ENCODE data around the gene GNG12.

GNG12 gene

GRCh38 chr1:67785847-67786753, 47.2 kb downstream of the GNG12 start:
- no peak for DNase-seq (ENCODE audit: low read depth)

- no peak for DNase-seq (ENCODE audit: low read depth)
Observed at GRCh38 chr1:67784545-67785186, 48.6 kb downstream of the GNG12 start.

- DNase-seq (ENCODE audit: low read depth): peak; percentile 49
Observed at GRCh38 chr1:67780637-67781036, 52.6 kb downstream of the GNG12 start.

GRCh38 chr1:67777440-67777839, 55.8 kb downstream of the GNG12 start:
- no peak for DNase-seq (ENCODE audit: low read depth)

- no peak for DNase-seq (ENCODE audit: low read depth)
Observed at GRCh38 chr1:67777016-67777415, 56.3 kb downstream of the GNG12 start.

GRCh38 chr1:67773462-67773861, 59.8 kb downstream of the GNG12 start:
- DNase-seq (ENCODE audit: low read depth): no peak

GRCh38 chr1:67771749-67772148, 61.5 kb downstream of the GNG12 start:
- peak; percentile 24 for DNase-seq (ENCODE audit: low read depth)

GRCh38 chr1:67771152-67771551, 62.1 kb downstream of the GNG12 start:
- DNase-seq (ENCODE audit: low read depth): peak; percentile 41

- no peak for DNase-seq (ENCODE audit: low read depth)
Observed at GRCh38 chr1:67769633-67770256, 63.5 kb downstream of the GNG12 start.

- no peak for DNase-seq (ENCODE audit: low read depth)
Observed at GRCh38 chr1:67768480-67768879, 64.8 kb downstream of the GNG12 start.

GRCh38 chr1:67767103-67767782, 66.0 kb downstream of the GNG12 start:
- no peak for DNase-seq (ENCODE audit: low read depth)

GRCh38 chr1:67766141-67766978, 66.9 kb downstream of the GNG12 start:
- peak; percentile 69 for DNase-seq (ENCODE audit: low read depth)

GRCh38 chr1:67764633-67765032, 68.6 kb downstream of the GNG12 start:
- DNase-seq (ENCODE audit: low read depth): no peak

- DNase-seq (ENCODE audit: low read depth): no peak
Observed at GRCh38 chr1:67761730-67762129, 71.5 kb downstream of the GNG12 start.

- no peak for DNase-seq (ENCODE audit: low read depth)
Observed at GRCh38 chr1:67761091-67761490, 72.2 kb downstream of the GNG12 start.

GRCh38 chr1:67760030-67760821, 73.0 kb downstream of the GNG12 start:
- peak; percentile 48 for DNase-seq (ENCODE audit: low read depth)

GRCh38 chr1:67759692-67760029, 73.6 kb downstream of the GNG12 start:
- no peak for DNase-seq (ENCODE audit: low read depth)

GRCh38 chr1:67759066-67759465, 74.2 kb downstream of the GNG12 start:
- no peak for DNase-seq (ENCODE audit: low read depth)

- DNase-seq (ENCODE audit: low read depth): peak; percentile 44
Observed at GRCh38 chr1:67755619-67756018, 77.6 kb downstream of the GNG12 start.

- no peak for DNase-seq (ENCODE audit: low read depth)
Observed at GRCh38 chr1:67755160-67755559, 78.1 kb downstream of the GNG12 start.

- DNase-seq (ENCODE audit: low read depth): no peak
Observed at GRCh38 chr1:67754526-67754920, 78.7 kb downstream of the GNG12 start.
